C4-2B (cell line): ENCODE measurements around the gene AGPS.
"Not testable (repeated sequence)": the region's sequence is repeated elsewhere in the genome, so short reads cannot be mapped to it uniquely, and the experiment has no call there.

Source experiments
- CTCF ChIP-seq: fragments of 450-650 bp; conservative IDR thresholded peaks from 2 replicates; pipeline ENCODE4 v1.5.1; 2017; ENCODE audit warnings: mild to moderate bottlenecking
- ZFX ChIP-seq: fragments of 450-650 bp; IDR thresholded peaks from 2 replicates; pipeline ENCODE4 v1.6.1; 2017

- not testable (repeated sequence) for TF ChIP-seq CTCF, ZFX
These were observed 38.6 kb downstream of the AGPS start for GRCh38 chr2:177431111-177431725.
